GM21381 (cell line): Measurements from ENCODE around the gene SEMA3C.

ENCODE experiments used
- ATAC-seq: cut with Tn5 transposase; IDR thresholded peaks from one replicate; pipeline ENCODE4 v1.9.1; 2021; ENCODE audit warnings: mild to moderate bottlenecking, moderate library complexity; ENCODE audit not compliant: unreplicated experiment

Gene SEMA3C

GRCh38 chr7:80708123-80708522 is 210.7 kb downstream of the SEMA3C start:
- ATAC-seq = no peak

DNA sequence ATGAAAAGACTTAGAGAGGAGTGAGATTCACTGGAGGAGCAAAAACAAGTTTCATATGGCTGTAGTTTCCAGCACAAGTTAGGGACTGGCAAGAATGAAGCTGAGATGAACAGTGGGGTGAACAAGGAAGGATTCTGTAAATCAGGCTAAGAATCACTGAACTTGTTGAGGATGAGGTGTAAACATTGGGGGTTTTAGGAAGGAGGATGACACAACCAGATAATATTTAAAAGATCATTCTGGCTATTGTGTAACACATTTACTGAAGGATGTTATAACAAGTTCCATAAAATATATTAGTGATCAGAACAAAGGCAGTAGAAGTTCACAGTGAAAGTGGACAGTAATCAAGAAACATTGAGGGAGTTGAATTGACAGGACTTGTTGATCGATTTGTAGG is 211.5 kb downstream of the SEMA3C start:
- ATAC-seq = no peak

GRCh38 chr7:80705130-80705781 is 213.6 kb downstream of the SEMA3C start:
- no peak for ATAC-seq

- ATAC-seq = no peak
These were observed 215.6 kb downstream of the SEMA3C start for GRCh38 chr7:80703272-80703671.

DNA sequence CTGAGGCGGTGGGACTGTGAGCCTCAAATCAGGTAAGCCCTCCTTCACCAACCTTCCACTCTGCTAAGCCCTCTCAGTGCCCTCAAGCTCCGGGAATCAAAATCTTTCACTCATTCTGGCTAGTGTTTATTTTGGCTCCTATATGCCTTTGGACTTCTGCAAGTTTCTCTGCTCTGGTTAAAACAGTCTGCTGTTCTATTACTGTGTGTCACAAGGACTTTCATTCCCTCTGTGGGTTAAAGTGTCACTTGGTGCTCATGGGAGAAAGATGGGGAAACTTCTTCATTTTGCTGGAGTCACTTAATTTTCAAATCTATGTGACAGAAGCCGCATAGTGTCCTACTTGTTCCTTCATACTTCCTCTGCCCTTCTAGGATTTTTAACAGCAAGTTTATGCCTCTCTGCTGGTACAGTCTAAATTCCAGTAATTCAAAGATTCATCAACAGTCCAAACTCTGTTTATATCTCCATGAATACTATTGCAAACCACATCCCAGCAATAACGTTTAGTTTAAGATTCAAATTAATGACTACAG is 219.1 kb downstream of the SEMA3C start:
- no peak for ATAC-seq

DNA sequence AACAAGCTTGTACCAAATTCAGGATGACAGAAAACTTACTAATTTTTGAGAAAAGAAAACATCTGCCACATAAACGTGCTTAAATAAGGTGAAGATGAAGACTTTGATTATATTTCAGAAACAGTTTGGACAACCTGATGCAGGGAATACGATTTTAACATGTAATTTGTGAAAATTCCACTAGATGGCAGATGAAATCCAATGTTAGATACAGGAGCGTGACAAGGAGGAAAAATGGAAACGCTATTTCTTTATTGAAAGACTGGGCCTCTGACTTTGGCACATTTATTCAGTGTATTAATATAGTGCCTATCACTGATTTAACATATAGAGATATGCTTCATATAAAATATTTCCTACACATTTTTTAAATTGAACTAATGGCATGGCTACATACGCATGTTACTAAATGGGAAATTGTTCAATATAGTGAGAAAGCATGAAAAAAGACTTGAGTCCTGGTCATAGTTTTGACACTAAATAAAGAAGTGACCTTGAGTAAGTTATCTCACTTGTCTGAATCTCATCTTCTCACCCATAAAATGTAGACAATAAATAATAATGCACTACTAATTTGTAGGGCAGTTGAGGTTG is 219.7 kb downstream of the SEMA3C start:
- peak; percentile 68 for ATAC-seq
